GM12801 (cell line): ENCODE measurements around the gene SOX11.

ENCODE experiments used
- TF ChIP-seq, protein P1 (sequence below): IDR thresholded peaks from one replicate; pipeline ENCODE4 v1.5.1; 2011; ENCODE audit warnings: control low read depth; ENCODE audit not compliant: insufficient read length; ENCODE audit errors: extremely low read depth

SOX11 gene

DNA sequence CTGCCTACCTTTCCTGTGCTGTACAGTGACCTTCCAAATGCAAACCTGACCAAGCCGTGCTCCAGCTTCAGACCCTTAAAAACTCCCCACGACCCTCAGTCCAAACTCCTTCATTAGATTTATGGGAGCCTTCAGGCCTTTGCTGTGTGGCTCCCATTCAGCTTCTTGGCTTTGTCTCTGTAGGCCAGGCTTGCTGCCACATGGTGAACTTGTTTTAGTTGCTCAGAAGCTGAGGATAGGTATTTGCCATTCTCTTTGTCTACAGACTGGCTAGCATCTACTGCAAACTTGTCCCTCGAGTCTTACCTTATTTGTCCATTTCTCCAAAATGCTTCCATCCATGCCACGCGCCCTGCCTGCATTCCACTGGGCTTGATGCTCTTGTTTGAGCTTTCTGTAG, 49.1 kb downstream of the SOX11 start:
- TF ChIP-seq, protein P1, sequence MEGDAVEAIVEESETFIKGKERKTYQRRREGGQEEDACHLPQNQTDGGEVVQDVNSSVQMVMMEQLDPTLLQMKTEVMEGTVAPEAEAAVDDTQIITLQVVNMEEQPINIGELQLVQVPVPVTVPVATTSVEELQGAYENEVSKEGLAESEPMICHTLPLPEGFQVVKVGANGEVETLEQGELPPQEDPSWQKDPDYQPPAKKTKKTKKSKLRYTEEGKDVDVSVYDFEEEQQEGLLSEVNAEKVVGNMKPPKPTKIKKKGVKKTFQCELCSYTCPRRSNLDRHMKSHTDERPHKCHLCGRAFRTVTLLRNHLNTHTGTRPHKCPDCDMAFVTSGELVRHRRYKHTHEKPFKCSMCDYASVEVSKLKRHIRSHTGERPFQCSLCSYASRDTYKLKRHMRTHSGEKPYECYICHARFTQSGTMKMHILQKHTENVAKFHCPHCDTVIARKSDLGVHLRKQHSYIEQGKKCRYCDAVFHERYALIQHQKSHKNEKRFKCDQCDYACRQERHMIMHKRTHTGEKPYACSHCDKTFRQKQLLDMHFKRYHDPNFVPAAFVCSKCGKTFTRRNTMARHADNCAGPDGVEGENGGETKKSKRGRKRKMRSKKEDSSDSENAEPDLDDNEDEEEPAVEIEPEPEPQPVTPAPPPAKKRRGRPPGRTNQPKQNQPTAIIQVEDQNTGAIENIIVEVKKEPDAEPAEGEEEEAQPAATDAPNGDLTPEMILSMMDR, result no peak

DNA sequence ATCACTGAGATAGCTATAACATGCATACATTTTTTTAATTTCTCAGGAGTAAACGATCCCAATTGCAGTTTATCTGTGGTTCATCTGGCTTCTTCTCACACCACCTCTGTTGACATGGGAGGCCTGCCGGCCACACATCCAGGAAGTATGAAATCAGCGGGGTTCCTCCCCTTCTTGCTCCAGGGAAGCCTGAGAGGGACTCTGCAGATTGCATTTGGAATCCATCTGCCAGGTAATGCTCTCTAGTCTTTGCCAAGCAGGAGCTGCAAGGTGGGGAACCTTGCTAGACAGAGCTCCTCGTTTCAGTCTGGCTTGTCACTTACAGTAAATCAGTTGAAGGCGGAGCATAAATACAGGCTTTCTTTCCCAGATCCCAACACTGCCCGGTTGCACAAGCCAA, 49.9 kb downstream of the SOX11 start:
- TF ChIP-seq, protein P1, result no peak

DNA sequence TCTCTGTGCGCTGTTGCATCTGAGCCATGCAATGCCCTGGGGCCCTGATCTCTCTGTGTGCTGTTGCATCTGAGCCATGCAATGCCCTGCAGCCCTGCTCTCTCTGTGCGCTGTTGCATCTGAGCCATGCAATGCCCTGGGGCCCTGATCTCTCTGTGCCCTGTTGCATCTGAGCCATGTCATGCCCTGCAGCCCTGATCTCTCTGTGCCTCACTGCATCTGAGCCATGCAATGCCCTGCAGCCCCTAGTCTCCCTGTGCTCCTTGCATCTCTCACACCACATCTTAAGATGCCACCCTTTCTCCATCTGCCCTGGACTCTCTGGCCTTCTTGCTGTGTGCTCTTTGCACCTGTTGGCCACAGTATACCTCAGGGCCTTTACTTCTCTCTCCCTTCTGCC, 56.2 kb downstream of the SOX11 start:
- TF ChIP-seq, protein P1, result no peak

DNA sequence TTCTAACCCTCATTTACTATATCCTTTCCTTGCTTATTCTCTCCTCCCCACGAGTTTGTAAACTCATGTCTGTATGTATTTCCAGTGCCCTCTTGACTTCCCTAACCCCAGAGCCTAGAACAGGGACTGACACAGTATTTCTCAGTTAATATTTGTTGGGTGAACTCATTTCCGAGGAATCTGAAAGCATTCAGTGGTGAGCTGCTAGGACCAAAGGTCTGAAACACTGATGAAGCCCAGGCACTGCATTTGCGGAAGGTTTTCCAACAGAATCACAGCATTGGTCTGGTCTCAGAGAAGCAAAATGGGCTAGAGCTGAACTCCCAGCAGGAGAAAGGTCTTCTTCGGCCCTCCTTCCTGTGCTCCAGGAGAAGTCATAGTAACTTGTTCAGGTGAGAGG, 56.8 kb downstream of the SOX11 start:
- TF ChIP-seq, protein P1, result no peak

DNA sequence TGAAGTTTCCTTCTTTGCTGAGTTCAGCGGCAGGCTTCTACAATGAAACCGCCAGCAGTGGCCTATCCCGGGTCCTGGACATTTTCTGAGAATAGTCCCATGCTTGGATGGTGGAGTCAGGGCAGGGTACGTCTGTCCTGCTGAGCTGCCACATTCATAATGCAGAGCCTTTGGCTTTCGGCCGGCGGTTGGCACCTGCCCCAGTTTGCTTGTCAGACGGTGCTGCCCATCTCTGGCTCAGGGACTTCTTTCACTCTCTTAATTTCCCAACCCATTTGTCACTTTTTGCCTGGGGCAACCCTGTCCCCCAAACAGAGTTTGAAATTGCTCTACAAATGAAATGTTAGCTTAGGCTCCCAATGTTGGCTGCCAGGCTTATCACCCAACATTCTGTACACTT, 57.2 kb downstream of the SOX11 start:
- TF ChIP-seq, protein P1, result no peak
